ENCODE results near the gene FOXO3. TPM values are rescaled to one million over a fixed set of nuclear protein-coding genes. Genes with fewer than 3 reads are reported as not detected.

The FOXO3 gene
- total RNA-seq, 2 experiments from 2014 or later, result 7.4 to 9.0 TPM

GRCh38 chr6:108665495-108666196, 104.9 kb downstream of the FOXO3 start:
- DNase-seq (peak; percentile 32), ATAC-seq (peak; percentile 75)
- Mint-ChIP-seq H3K27ac (no peak overlapping the region), H3K27me3 (no peaks in the 10 kb centered on the region), H3K36me3 (ENCODE audit: low read depth) (peaks cover 21% of the 10 kb centered on the region), H3K4me1 (peaks cover 49% of the 10 kb centered on the region), H3K4me3 (no peak overlapping the region), H3K9me3 (ENCODE audit: low read depth) (no peaks in the 10 kb centered on the region)
- POLR2A ChIA-PET, result no interaction called here
- CTCF ChIA-PET, result no interaction called here
- intact Hi-C loops (cut with DNase I, micrococcal nuclease), result loop anchor here (2.0 to 10.0 kb wide), 3 partner anchors 101 to 219 kb away; partner anchors contain the start of gene FOXO3 (in 1 of the 2)

GRCh38 chr6:108666656-108667260, 106.0 kb downstream of the FOXO3 start:
- CTCF ChIA-PET, result interaction anchor here (0.5 to 2.3 kb wide), 5 partner anchors 10 to 132 kb away, joined by 3 to 5 read pairs (median 3); no protein-coding TSS in a partner anchor

GRCh38 chr6:108667993-108668392, 107.3 kb downstream of the FOXO3 start:
- Mint-ChIP-seq H3K36me3 (ENCODE audit: low read depth) (peaks cover 21% of the 10 kb centered on the region), H3K9me3 (ENCODE audit: low read depth) (no peaks in the 10 kb centered on the region), H3K27me3 (no peaks in the 10 kb centered on the region), H3K27ac (no peak overlapping the region), H3K4me1 (peaks cover 45% of the 10 kb centered on the region), H3K4me3 (no peak overlapping the region)
- POLR2A ChIA-PET, result no interaction called here
- ATAC-seq (no peak), DNase-seq (no peak)
- intact Hi-C loops (cut with DNase I, micrococcal nuclease), result loop anchor here (2.0 to 10.0 kb wide), 3 partner anchors 103 to 217 kb away; partner anchors contain the start of gene FOXO3 (in 1 of the 2)
- CTCF ChIA-PET, result interaction anchor here (2.3 kb wide), 1 partner anchor 9 kb away, joined by 5 read pairs; no protein-coding TSS in a partner anchor

More at GRCh38 chr6:108666656-108667260, 106.0 kb downstream of the FOXO3 start:
- POLR2A ChIA-PET, result no interaction called here
- Mint-ChIP-seq H3K4me3 (no peak overlapping the region), H3K27ac (no peak overlapping the region), H3K27me3 (no peaks in the 10 kb centered on the region), H3K4me1 (peaks cover 45% of the 10 kb centered on the region), H3K36me3 (ENCODE audit: low read depth) (peaks cover 21% of the 10 kb centered on the region), H3K9me3 (ENCODE audit: low read depth) (no peaks in the 10 kb centered on the region)
- no peak for DNase-seq
- intact Hi-C loops (cut with DNase I, micrococcal nuclease), result loop anchor here (2.0 to 10.0 kb wide), 3 partner anchors 102 to 218 kb away; partner anchors contain the start of gene FOXO3 (in 1 of the 2)
- ATAC-seq, result no peak

- H3K27ac Mint-ChIP-seq, result no peak overlapping the region
- POLR2A ChIA-PET, result no interaction called here
- no peak for DNase-seq
- intact Hi-C loops (cut with DNase I, micrococcal nuclease), result loop anchor here (5.0 to 10.0 kb wide), 2 partner anchors 107 to 215 kb away; partner anchors contain the start of gene FOXO3 (in 1 of the 2)
- peaks cover 54% of the 10 kb centered on the region for H3K4me1 Mint-ChIP-seq
- CTCF ChIA-PET, result interaction anchor here (0.6 kb wide), 1 partner anchor 166 kb away, joined by 3 read pairs; no protein-coding TSS in a partner anchor
- peaks cover 17% of the 10 kb centered on the region for H3K36me3 Mint-ChIP-seq (ENCODE audit: low read depth)
- H3K27me3 Mint-ChIP-seq, result no peaks in the 10 kb centered on the region
- ATAC-seq, result no peak
- no peak overlapping the region for H3K4me3 Mint-ChIP-seq
- H3K9me3 Mint-ChIP-seq (ENCODE audit: low read depth), result no peaks in the 10 kb centered on the region
Observed at GRCh38 chr6:108669673-108670072, 109.0 kb downstream of the FOXO3 start.

GRCh38 chr6:108671175-108671574, 110.5 kb downstream of the FOXO3 start:
- ATAC-seq (no peak), DNase-seq (no peak)
- ChIA-PET CTCF (no interaction called here), POLR2A (no interaction called here)
- intact Hi-C loops (cut with DNase I, micrococcal nuclease), result no loop called here
- H3K27ac Mint-ChIP-seq, result no peak overlapping the region
- peaks cover 40% of the 10 kb centered on the region for H3K4me1 Mint-ChIP-seq
- peaks cover 13% of the 10 kb centered on the region for H3K36me3 Mint-ChIP-seq (ENCODE audit: low read depth)
- no peaks in the 10 kb centered on the region for H3K9me3 Mint-ChIP-seq (ENCODE audit: low read depth)
- no peaks in the 10 kb centered on the region for H3K27me3 Mint-ChIP-seq
- no peak overlapping the region for H3K4me3 Mint-ChIP-seq

- H3K9me3 Mint-ChIP-seq (ENCODE audit: low read depth), result no peaks in the 10 kb centered on the region
- H3K27me3 Mint-ChIP-seq, result no peaks in the 10 kb centered on the region
- H3K4me3 Mint-ChIP-seq, result no peak overlapping the region
- H3K36me3 Mint-ChIP-seq (ENCODE audit: low read depth), result peaks cover 10% of the 10 kb centered on the region
- POLR2A ChIA-PET, result no interaction called here
- intact Hi-C loops (cut with DNase I, micrococcal nuclease), result no loop called here
- peaks cover 36% of the 10 kb centered on the region for H3K4me1 Mint-ChIP-seq
- ATAC-seq, result no peak
- CTCF ChIA-PET, result no interaction called here
- DNase-seq, result no peak
- H3K27ac Mint-ChIP-seq, result no peak overlapping the region
Observed at GRCh38 chr6:108671790-108672189, 111.1 kb downstream of the FOXO3 start.

- Mint-ChIP-seq H3K27me3 (no peaks in the 10 kb centered on the region), H3K4me1 (peaks cover 31% of the 10 kb centered on the region), H3K27ac (no peak overlapping the region), H3K36me3 (ENCODE audit: low read depth) (peaks cover 7% of the 10 kb centered on the region), H3K4me3 (no peak overlapping the region), H3K9me3 (ENCODE audit: low read depth) (no peaks in the 10 kb centered on the region)
- no peak for ATAC-seq
- no peak for DNase-seq
- ChIA-PET POLR2A (no interaction called here), CTCF (no interaction called here)
- intact Hi-C loops (cut with DNase I, micrococcal nuclease), result no loop called here
Observed at GRCh38 chr6:108672641-108673040, 111.9 kb downstream of the FOXO3 start.

GRCh38 chr6:108673153-108673552, 112.4 kb downstream of the FOXO3 start:
- Mint-ChIP-seq H3K4me3 (no peak overlapping the region), H3K36me3 (ENCODE audit: low read depth) (peaks cover 5% of the 10 kb centered on the region), H3K4me1 (peaks cover 26% of the 10 kb centered on the region), H3K9me3 (ENCODE audit: low read depth) (no peaks in the 10 kb centered on the region), H3K27ac (no peak overlapping the region), H3K27me3 (no peaks in the 10 kb centered on the region)
- DNase-seq (no peak), ATAC-seq (no peak)
- POLR2A ChIA-PET, result no interaction called here
- intact Hi-C loops (cut with DNase I, micrococcal nuclease), result no loop called here
- CTCF ChIA-PET, result no interaction called here

- intact Hi-C loops (cut with DNase I, micrococcal nuclease), result no loop called here
- Mint-ChIP-seq H3K27me3 (no peaks in the 10 kb centered on the region), H3K27ac (no peak overlapping the region), H3K9me3 (ENCODE audit: low read depth) (no peaks in the 10 kb centered on the region), H3K36me3 (ENCODE audit: low read depth) (peaks cover 2% of the 10 kb centered on the region), H3K4me3 (no peak overlapping the region), H3K4me1 (peaks cover 23% of the 10 kb centered on the region)
- ATAC-seq (no peak), DNase-seq (no peak)
- CTCF ChIA-PET, result no interaction called here
- POLR2A ChIA-PET, result no interaction called here
Observed at GRCh38 chr6:108673602-108674001, 112.9 kb downstream of the FOXO3 start.

GRCh38 chr6:108675226-108676200, 114.8 kb downstream of the FOXO3 start:
- CTCF ChIA-PET, result interaction anchor here (0.8 to 1.6 kb wide), 2 partner anchors 8 to 21 kb away, joined by 4 to 5 read pairs; no protein-coding TSS in a partner anchor
- ATAC-seq, result no peak
- peaks cover 18% of the 10 kb centered on the region for H3K4me1 Mint-ChIP-seq
- DNase-seq, result no peak
- intact Hi-C loops (cut with DNase I, micrococcal nuclease), result no loop called here
- H3K36me3 Mint-ChIP-seq (ENCODE audit: low read depth), result peaks cover 5% of the 10 kb centered on the region
- POLR2A ChIA-PET, result interaction anchor here (0.6 kb wide), 1 partner anchor 98 kb away, joined by 7 read pairs; no protein-coding TSS in a partner anchor
- no peak overlapping the region for H3K27ac Mint-ChIP-seq
- no peaks in the 10 kb centered on the region for H3K9me3 Mint-ChIP-seq (ENCODE audit: low read depth)
- H3K27me3 Mint-ChIP-seq, result no peaks in the 10 kb centered on the region
- H3K4me3 Mint-ChIP-seq, result no peak overlapping the region

GRCh38 chr6:108676555-108676954, 115.8 kb downstream of the FOXO3 start:
- no peak for DNase-seq
- Mint-ChIP-seq H3K27ac (no peak overlapping the region), H3K4me3 (no peak overlapping the region), H3K9me3 (ENCODE audit: low read depth) (no peaks in the 10 kb centered on the region), H3K4me1 (peaks cover 18% of the 10 kb centered on the region), H3K27me3 (no peaks in the 10 kb centered on the region), H3K36me3 (ENCODE audit: low read depth) (peaks cover 6% of the 10 kb centered on the region)
- intact Hi-C loops (cut with DNase I, micrococcal nuclease), result no loop called here
- ChIA-PET CTCF (interaction anchor here (1.4 to 1.6 kb wide), 2 partner anchors 9 to 398 kb away, joined by 4 to 5 read pairs; no protein-coding TSS in a partner anchor), POLR2A (no interaction called here)
- no peak for ATAC-seq

Data from activated CD4-positive, alpha-beta T cell treated with anti-CD3 and anti-CD28 coated beads for 36 hours (primary cell).